Jurkat, Clone E6-1 (cell line): ENCODE results near the gene RASA4B.
"Not testable (repeated sequence)": the region's sequence is repeated elsewhere in the genome, so short reads cannot be mapped to it uniquely, and the experiment has no call there.

Source experiments
- DNase-seq: peaks from one replicate; pipeline ENCODE4 v3.0.0-alpha.2; 2011; ENCODE audit warnings: low read depth, low spot score
- H3K4me3 ChIP-seq: 2 replicates; pipeline ENCODE4 v1.5.1; 2011; ENCODE audit warnings: mild to moderate bottlenecking, low read length, control low read depth, moderate library complexity

RASA4B gene

GRCh38 chr7:102463841-102464576 lies 53.6 kb downstream of the RASA4B start:
- no peak for DNase-seq
- peak overlapping the region; percentile 100 for H3K4me3 ChIP-seq

- no peak for DNase-seq
- no peak overlapping the region for H3K4me3 ChIP-seq
Observed at GRCh38 chr7:102460467-102460866, 57.1 kb downstream of the RASA4B start.

GRCh38 chr7:102459221-102459844 lies 58.2 kb downstream of the RASA4B start:
- no peak for DNase-seq

GRCh38 chr7:102457352-102457924 lies 60.1 kb downstream of the RASA4B start:
- no peak overlapping the region for H3K4me3 ChIP-seq
- DNase-seq: no peak

More at GRCh38 chr7:102459221-102459844, 58.2 kb downstream of the RASA4B start:
- H3K4me3 ChIP-seq: no peak overlapping the region

- no peak overlapping the region for H3K4me3 ChIP-seq
Observed at GRCh38 chr7:102456327-102456726, 61.2 kb downstream of the RASA4B start.

GRCh38 chr7:102455596-102455995 lies 62.0 kb downstream of the RASA4B start:
- no peak overlapping the region for H3K4me3 ChIP-seq
- no peak for DNase-seq

More at GRCh38 chr7:102456327-102456726, 61.2 kb downstream of the RASA4B start:
- DNase-seq: no peak

- DNase-seq, H3K4me3 ChIP-seq: not testable (repeated sequence)
Observed at GRCh38 chr7:102454932-102455331, 62.6 kb downstream of the RASA4B start.

GRCh38 chr7:102454468-102454867 lies 63.1 kb downstream of the RASA4B start:
- no peak for DNase-seq
- no peak overlapping the region for H3K4me3 ChIP-seq

GRCh38 chr7:102453319-102453718 lies 64.3 kb downstream of the RASA4B start:
- no peak overlapping the region for H3K4me3 ChIP-seq
- no peak for DNase-seq

- no peak overlapping the region for H3K4me3 ChIP-seq
Observed at GRCh38 chr7:102452451-102452850, 65.1 kb downstream of the RASA4B start.

GRCh38 chr7:102451371-102452054 lies 66.1 kb downstream of the RASA4B start:
- DNase-seq: no peak
- no peak overlapping the region for H3K4me3 ChIP-seq

More at GRCh38 chr7:102452451-102452850, 65.1 kb downstream of the RASA4B start:
- DNase-seq: no peak

- DNase-seq: no peak
- H3K4me3 ChIP-seq: no peak overlapping the region
Observed at GRCh38 chr7:102450242-102450641, 67.3 kb downstream of the RASA4B start.

- DNase-seq: no peak
- no peak overlapping the region for H3K4me3 ChIP-seq
Observed at GRCh38 chr7:102449136-102449535, 68.4 kb downstream of the RASA4B start.

GRCh38 chr7:102447311-102447710 lies 70.3 kb downstream of the RASA4B start:
- DNase-seq: no peak
- no peak overlapping the region for H3K4me3 ChIP-seq

GRCh38 chr7:102446387-102447156 lies 71.0 kb downstream of the RASA4B start:
- no peak overlapping the region for H3K4me3 ChIP-seq
- no peak for DNase-seq

- H3K4me3 ChIP-seq: no peak overlapping the region
- DNase-seq: no peak
Observed at GRCh38 chr7:102445674-102446071, 71.9 kb downstream of the RASA4B start.

GRCh38 chr7:102444961-102445673 lies 72.5 kb downstream of the RASA4B start:
- H3K4me3 ChIP-seq: no peak overlapping the region
- no peak for DNase-seq

- H3K4me3 ChIP-seq: no peak overlapping the region
- no peak for DNase-seq
Observed at GRCh38 chr7:102439963-102440795, 77.4 kb downstream of the RASA4B start.
